Measurements from ENCODE around the gene TMEM237. TPM values are rescaled to one million over a fixed set of nuclear protein-coding genes. Genes with fewer than 3 reads are reported as not detected.

Gene TMEM237
- 23.4 and 40.9 TPM in 2 replicates for total RNA-seq (2014; rRNA removed; shearing (Covaris generic); ENCODE audit: low replicate concordance)

- peak; percentile 75 for DNase-seq
- H3K4me2 ChIP-seq (ENCODE audit: low read depth, low read length, poor library complexity, severe bottlenecking) = peak within 1 kb of the TSS; percentile 90
- H3K9ac ChIP-seq (ENCODE audit: low read length) = peak within 1 kb of the TSS; percentile 94
- H4K20me1 ChIP-seq (ENCODE audit: insufficient read depth, low read depth, low read length) = no peaks in the 10 kb centered on the region
- H3K9me3 ChIP-seq (ENCODE audit: low read length) = no peaks in the 10 kb centered on the region
- peaks cover 30% of the 10 kb centered on the region for H3K79me2 ChIP-seq (ENCODE audit: low read length)
- peaks cover 16% of the 10 kb centered on the region for H3K4me1 ChIP-seq (ENCODE audit: low read length)
- peak within 1 kb of the TSS; percentile 71 for H3K27ac ChIP-seq (ENCODE audit: low read length)
- H3K9me2 ChIP-seq (replicated peaks; ENCODE audit: insufficient read depth, low read length) = no peaks in the 10 kb centered on the region
- H3K27me3 ChIP-seq (ENCODE audit: low read length) = no peaks in the 10 kb centered on the region
- H3K36me3 ChIP-seq (ENCODE audit: insufficient read depth, low read length) = peaks cover 4% of the 10 kb centered on the region; the same call in 1 of the 2 replicates
- H2AFZ ChIP-seq (ENCODE audit: low read length) = peak within 1 kb of the TSS; percentile 73
- H3K4me3 ChIP-seq (ENCODE audit: low read length) = peak within 1 kb of the TSS; percentile 84
These were observed at the start of gene TMEM237 for GRCh38 chr2:201643216-201643890. Gene TMEM237 (minus strand): TSS chr2:201643503. CDS start chr2:201643400, 103 bp downstream.

- no peaks in the 10 kb centered on the region for H4K20me1 ChIP-seq (ENCODE audit: insufficient read depth, low read depth, low read length)
- H3K27ac ChIP-seq (ENCODE audit: low read length) = no peak overlapping the region
- no peaks in the 10 kb centered on the region for H3K27me3 ChIP-seq (ENCODE audit: low read length)
- no peak overlapping the region for H3K4me3 ChIP-seq (ENCODE audit: low read length)
- H3K79me2 ChIP-seq (ENCODE audit: low read length) = no peaks in the 10 kb centered on the region
- no peak overlapping the region for H3K9ac ChIP-seq (ENCODE audit: low read length)
- no peak overlapping the region for H2AFZ ChIP-seq (ENCODE audit: low read length)
- H3K4me1 ChIP-seq (ENCODE audit: low read length) = no peaks in the 10 kb centered on the region
- no peaks in the 10 kb centered on the region for H3K36me3 ChIP-seq (ENCODE audit: insufficient read depth, low read length)
- no peak overlapping the region for H3K4me2 ChIP-seq (ENCODE audit: low read depth, low read length, poor library complexity, severe bottlenecking)
- H3K9me3 ChIP-seq (ENCODE audit: low read length) = no peaks in the 10 kb centered on the region
- no peak for DNase-seq
- H3K9me2 ChIP-seq (replicated peaks; ENCODE audit: insufficient read depth, low read length) = no peaks in the 10 kb centered on the region
These were observed 41.9 kb upstream of the TMEM237 start for GRCh38 chr2:201685156-201685555.

- H3K4me1 ChIP-seq (ENCODE audit: low read length) = no peaks in the 10 kb centered on the region
- H3K9me3 ChIP-seq (ENCODE audit: low read length) = no peaks in the 10 kb centered on the region
- no peak overlapping the region for H3K9ac ChIP-seq (ENCODE audit: low read length)
- H3K79me2 ChIP-seq (ENCODE audit: low read length) = no peaks in the 10 kb centered on the region
- H3K9me2 ChIP-seq (replicated peaks; ENCODE audit: insufficient read depth, low read length) = no peaks in the 10 kb centered on the region
- no peaks in the 10 kb centered on the region for H3K27me3 ChIP-seq (ENCODE audit: low read length)
- H3K27ac ChIP-seq (ENCODE audit: low read length) = no peak overlapping the region
- H2AFZ ChIP-seq (ENCODE audit: low read length) = no peak overlapping the region
- DNase-seq = peak; percentile 66
- no peaks in the 10 kb centered on the region for H3K36me3 ChIP-seq (ENCODE audit: insufficient read depth, low read length)
- H3K4me3 ChIP-seq (ENCODE audit: low read length) = no peak overlapping the region
- no peaks in the 10 kb centered on the region for H4K20me1 ChIP-seq (ENCODE audit: insufficient read depth, low read depth, low read length)
- no peak overlapping the region for H3K4me2 ChIP-seq (ENCODE audit: low read depth, low read length, poor library complexity, severe bottlenecking)
These were observed 37.4 kb upstream of the TMEM237 start for GRCh38 chr2:201680743-201681142.

- no peak for DNase-seq
- H3K9me3 ChIP-seq (ENCODE audit: low read length) = no peaks in the 10 kb centered on the region
- H3K79me2 ChIP-seq (ENCODE audit: low read length) = no peaks in the 10 kb centered on the region
- H3K9me2 ChIP-seq (replicated peaks; ENCODE audit: insufficient read depth, low read length) = no peaks in the 10 kb centered on the region
- no peak overlapping the region for H3K4me3 ChIP-seq (ENCODE audit: low read length)
- no peaks in the 10 kb centered on the region for H3K4me1 ChIP-seq (ENCODE audit: low read length)
- no peak overlapping the region for H3K4me2 ChIP-seq (ENCODE audit: low read depth, low read length, poor library complexity, severe bottlenecking)
- H3K36me3 ChIP-seq (ENCODE audit: insufficient read depth, low read length) = no peaks in the 10 kb centered on the region
- H3K27me3 ChIP-seq (ENCODE audit: low read length) = no peaks in the 10 kb centered on the region
- H4K20me1 ChIP-seq (ENCODE audit: insufficient read depth, low read depth, low read length) = no peaks in the 10 kb centered on the region
- no peak overlapping the region for H3K27ac ChIP-seq (ENCODE audit: low read length)
- no peak overlapping the region for H3K9ac ChIP-seq (ENCODE audit: low read length)
- no peak overlapping the region for H2AFZ ChIP-seq (ENCODE audit: low read length)
These were observed 35.1 kb upstream of the TMEM237 start for GRCh38 chr2:201678401-201678800.

- Histone ChIP-seq H3K27me3 (ENCODE audit: low read length) (no peaks in the 10 kb centered on the region), H3K9me2 (replicated peaks; ENCODE audit: insufficient read depth, low read length) (no peaks in the 10 kb centered on the region), H4K20me1 (ENCODE audit: insufficient read depth, low read depth, low read length) (no peaks in the 10 kb centered on the region), H3K36me3 (ENCODE audit: insufficient read depth, low read length) (no peaks in the 10 kb centered on the region), H3K4me2 (ENCODE audit: low read depth, low read length, poor library complexity, severe bottlenecking) (no peak overlapping the region), H3K79me2 (ENCODE audit: low read length) (no peaks in the 10 kb centered on the region), H3K9me3 (ENCODE audit: low read length) (no peaks in the 10 kb centered on the region), H3K4me1 (ENCODE audit: low read length) (no peaks in the 10 kb centered on the region), H3K4me3 (ENCODE audit: low read length) (no peak overlapping the region), H3K27ac (ENCODE audit: low read length) (no peak overlapping the region), H2AFZ (ENCODE audit: low read length) (no peak overlapping the region), H3K9ac (ENCODE audit: low read length) (no peak overlapping the region)
- DNase-seq = no peak
These were observed 32.2 kb upstream of the TMEM237 start for GRCh38 chr2:201675454-201675853.

- Histone ChIP-seq H3K4me1 (ENCODE audit: low read length) (no peaks in the 10 kb centered on the region), H3K9me3 (ENCODE audit: low read length) (no peaks in the 10 kb centered on the region)
- no peak for DNase-seq
These were observed 31.5 kb upstream of the TMEM237 start for GRCh38 chr2:201674794-201675193.

GRCh38 chr2:201674298-201674697 lies 31.0 kb upstream of the TMEM237 start:
- no peaks in the 10 kb centered on the region for H3K4me1 ChIP-seq (ENCODE audit: low read length)
- no peaks in the 10 kb centered on the region for H3K9me3 ChIP-seq (ENCODE audit: low read length)
- no peak overlapping the region for H3K4me3 ChIP-seq (ENCODE audit: low read length)
- H3K9ac ChIP-seq (ENCODE audit: low read length) = no peak overlapping the region
- H3K27ac ChIP-seq (ENCODE audit: low read length) = no peak overlapping the region
- no peaks in the 10 kb centered on the region for H3K79me2 ChIP-seq (ENCODE audit: low read length)
- H4K20me1 ChIP-seq (ENCODE audit: insufficient read depth, low read depth, low read length) = no peaks in the 10 kb centered on the region
- no peaks in the 10 kb centered on the region for H3K27me3 ChIP-seq (ENCODE audit: low read length)
- no peaks in the 10 kb centered on the region for H3K36me3 ChIP-seq (ENCODE audit: insufficient read depth, low read length)
- DNase-seq = no peak
- H3K4me2 ChIP-seq (ENCODE audit: low read depth, low read length, poor library complexity, severe bottlenecking) = no peak overlapping the region
- no peaks in the 10 kb centered on the region for H3K9me2 ChIP-seq (replicated peaks; ENCODE audit: insufficient read depth, low read length)
- no peak overlapping the region for H2AFZ ChIP-seq (ENCODE audit: low read length)

More at GRCh38 chr2:201674794-201675193, 31.5 kb upstream of the TMEM237 start:
- no peaks in the 10 kb centered on the region for H3K9me2 ChIP-seq (replicated peaks; ENCODE audit: insufficient read depth, low read length)
- no peaks in the 10 kb centered on the region for H3K36me3 ChIP-seq (ENCODE audit: insufficient read depth, low read length)
- H4K20me1 ChIP-seq (ENCODE audit: insufficient read depth, low read depth, low read length) = no peaks in the 10 kb centered on the region
- no peak overlapping the region for H3K4me3 ChIP-seq (ENCODE audit: low read length)
- H3K79me2 ChIP-seq (ENCODE audit: low read length) = no peaks in the 10 kb centered on the region
- no peak overlapping the region for H3K27ac ChIP-seq (ENCODE audit: low read length)
- H3K9ac ChIP-seq (ENCODE audit: low read length) = no peak overlapping the region
- no peak overlapping the region for H2AFZ ChIP-seq (ENCODE audit: low read length)
- H3K4me2 ChIP-seq (ENCODE audit: low read depth, low read length, poor library complexity, severe bottlenecking) = no peak overlapping the region
- H3K27me3 ChIP-seq (ENCODE audit: low read length) = no peaks in the 10 kb centered on the region

- H3K9me3 ChIP-seq (ENCODE audit: low read length) = no peaks in the 10 kb centered on the region
- H3K9me2 ChIP-seq (replicated peaks; ENCODE audit: insufficient read depth, low read length) = no peaks in the 10 kb centered on the region
- no peaks in the 10 kb centered on the region for H3K4me1 ChIP-seq (ENCODE audit: low read length)
- no peak overlapping the region for H3K27ac ChIP-seq (ENCODE audit: low read length)
- H4K20me1 ChIP-seq (ENCODE audit: insufficient read depth, low read depth, low read length) = no peaks in the 10 kb centered on the region
- H3K36me3 ChIP-seq (ENCODE audit: insufficient read depth, low read length) = no peaks in the 10 kb centered on the region
- H3K4me2 ChIP-seq (ENCODE audit: low read depth, low read length, poor library complexity, severe bottlenecking) = no peak overlapping the region
- DNase-seq = no peak
- H3K79me2 ChIP-seq (ENCODE audit: low read length) = no peaks in the 10 kb centered on the region
- H2AFZ ChIP-seq (ENCODE audit: low read length) = no peak overlapping the region
- no peak overlapping the region for H3K4me3 ChIP-seq (ENCODE audit: low read length)
- no peaks in the 10 kb centered on the region for H3K27me3 ChIP-seq (ENCODE audit: low read length)
- no peak overlapping the region for H3K9ac ChIP-seq (ENCODE audit: low read length)
These were observed 30.2 kb upstream of the TMEM237 start for GRCh38 chr2:201673546-201673945.

All from Karpas-422 (cell line).